Uterus (tissue), 2 donors: ENCODE measurements around the gene PEX5L.

Source experiments
- POLR2A ChIP-seq, 2 donors: fragments of 450-650 bp; IDR thresholded peaks; one replicate each; pipeline ENCODE4 v1.6.1; 2016; ENCODE audit warnings: antibody characterized with exemption in 2 of 2, mild to moderate bottlenecking in 1 of 2, moderate library complexity in 1 of 2
- TF ChIP-seq, protein P1 (sequence below), 4 experiments: fragments of 200-600 bp in 2 of 4; fragments of 450-650 bp in 2 of 4; sonication (generic) in 2 of 4; IDR thresholded peaks; one replicate each; pipeline ENCODE4 v1.5.1; 2016 to 2019; ENCODE audit warnings: antibody characterized with exemption in 4 of 4, mild to moderate bottlenecking in 2 of 4, moderate library complexity in 1 of 4

DNA sequence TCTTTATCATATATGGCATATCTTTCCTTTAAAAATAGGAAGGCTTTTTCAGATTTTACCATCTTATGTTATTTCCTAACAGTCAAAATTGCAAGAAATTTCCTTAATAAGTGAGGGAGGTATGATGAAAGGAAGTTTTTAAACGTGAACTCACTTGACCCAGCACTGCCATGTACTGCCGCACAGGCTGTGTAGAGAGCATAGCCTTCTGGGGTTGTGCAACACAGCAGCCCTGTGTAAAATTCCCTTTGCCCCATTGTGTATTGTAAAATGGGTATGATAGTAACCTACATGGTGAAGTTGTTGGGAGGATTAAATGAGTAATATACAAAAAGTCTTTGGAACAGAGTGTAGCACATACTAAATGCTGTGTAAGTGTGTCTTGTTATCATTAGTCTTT lies 78.6 kb downstream of the PEX5L start:
- TF ChIP-seq, protein P1, sequence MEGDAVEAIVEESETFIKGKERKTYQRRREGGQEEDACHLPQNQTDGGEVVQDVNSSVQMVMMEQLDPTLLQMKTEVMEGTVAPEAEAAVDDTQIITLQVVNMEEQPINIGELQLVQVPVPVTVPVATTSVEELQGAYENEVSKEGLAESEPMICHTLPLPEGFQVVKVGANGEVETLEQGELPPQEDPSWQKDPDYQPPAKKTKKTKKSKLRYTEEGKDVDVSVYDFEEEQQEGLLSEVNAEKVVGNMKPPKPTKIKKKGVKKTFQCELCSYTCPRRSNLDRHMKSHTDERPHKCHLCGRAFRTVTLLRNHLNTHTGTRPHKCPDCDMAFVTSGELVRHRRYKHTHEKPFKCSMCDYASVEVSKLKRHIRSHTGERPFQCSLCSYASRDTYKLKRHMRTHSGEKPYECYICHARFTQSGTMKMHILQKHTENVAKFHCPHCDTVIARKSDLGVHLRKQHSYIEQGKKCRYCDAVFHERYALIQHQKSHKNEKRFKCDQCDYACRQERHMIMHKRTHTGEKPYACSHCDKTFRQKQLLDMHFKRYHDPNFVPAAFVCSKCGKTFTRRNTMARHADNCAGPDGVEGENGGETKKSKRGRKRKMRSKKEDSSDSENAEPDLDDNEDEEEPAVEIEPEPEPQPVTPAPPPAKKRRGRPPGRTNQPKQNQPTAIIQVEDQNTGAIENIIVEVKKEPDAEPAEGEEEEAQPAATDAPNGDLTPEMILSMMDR (IDR thresholded peaks at IDR 0.05): no peak
- TF ChIP-seq POLR2A (IDR thresholded peaks at IDR 0.05): no peak
